Ishikawa (cell line): ENCODE measurements around the gene WASHC4.

Experiments
- CREB1 ChIP-seq: IDR thresholded peaks from 2 replicates; pipeline ENCODE4 v1.6.1; 2012; ENCODE audit warnings: low read depth
- EP300 ChIP-seq: IDR thresholded peaks from 2 replicates; pipeline ENCODE4 v1.6.1; 2012; ENCODE audit warnings: borderline replicate concordance
- MAX ChIP-seq: IDR thresholded peaks from 2 replicates; pipeline ENCODE4 v1.6.1; 2012
- NFIC ChIP-seq: IDR thresholded peaks from 2 replicates; pipeline ENCODE4 v1.6.1; 2012
- RAD21 ChIP-seq: IDR thresholded peaks from 2 replicates; pipeline ENCODE4 v1.6.1; 2012; ENCODE audit warnings: low read depth
- REST ChIP-seq: IDR thresholded peaks from 2 replicates; pipeline ENCODE4 v1.6.1; 2012; ENCODE audit warnings: low read depth, mild to moderate bottlenecking
- TAF1 ChIP-seq: IDR thresholded peaks from 2 replicates; pipeline ENCODE4 v1.6.1; 2012; ENCODE audit warnings: low read depth, mild to moderate bottlenecking
- TCF12 ChIP-seq: IDR thresholded peaks from 2 replicates; pipeline ENCODE4 v1.6.1; 2012; ENCODE audit warnings: low read depth
- TEAD4 ChIP-seq: IDR thresholded peaks from 2 replicates; pipeline ENCODE4 v1.6.1; 2012
- USF1 ChIP-seq: IDR thresholded peaks from 2 replicates; pipeline ENCODE4 v1.6.1; 2012

- TF ChIP-seq EP300 (no peak), RAD21 (no peak), CREB1 (no peak), REST (no peak), USF1 (no peak), MAX (no peak), NFIC (no peak), TAF1 (no peak), TCF12 (no peak), TEAD4 (no peak)
These were observed 910 bp upstream of the WASHC4 start for GRCh38 chr12:105106621-105107020.
